GM12878 (cell line): ENCODE data around the gene XIRP1. TPM values are rescaled to one million over a fixed set of nuclear protein-coding genes. Genes with fewer than 3 reads are reported as not detected.

ENCODE experiments used
- ATAC-seq: fragments of 200-7000 bp; cut with Tn5 transposase; 3 replicates; pipeline ENCODE4 v1.9.1; 2020; ENCODE audit warnings: mild to moderate bottlenecking, moderate library complexity
- BruUV-seq: library from RNA; stranded (reverse); fragments of 400-500 nt; replicated peaks from 2 replicates; lab custom pipeline; 2021; lab: Mats Ljungman, UMichigan
- CTCF ChIA-PET: fragments of 300-600 bp; sonication (Branson Sonifier 250); formaldehyde crosslinking; extraction: SDS; loops from one replicate; lab custom pipeline; 2021; ENCODE audit warnings: inconsistent platforms; lab: Yijun Ruan, JAX
- POLR2A ChIA-PET: fragments of 350-600 bp; formaldehyde crosslinking; extraction: SDS; loops from one replicate; lab custom pipeline; 2021; ENCODE audit warnings: inconsistent platforms; lab: Charles Lee
- RAD21 ChIA-PET: fragments of 300-600 bp; sonication (Branson Sonifier 250); formaldehyde crosslinking; loops from one replicate; lab custom pipeline; 2023; ENCODE audit warnings: antibody characterized with exemption; ENCODE audit not compliant: unreplicated experiment; lab: Charles Lee
- SMC1A ChIA-PET: fragments of 300-600 bp; sonication (Branson Sonifier 250); formaldehyde crosslinking; loops from one replicate; lab custom pipeline; 2023; ENCODE audit not compliant: unreplicated experiment, uncharacterized antibody; lab: Charles Lee
- DNase-seq: peaks from one replicate; pipeline ENCODE4 v3.0.0-alpha.2; 2011; ENCODE audit warnings: low read depth, low spot score
- FAIRE-seq: peaks from 3 replicates; lab custom pipeline; 2011; peaks lifted over from hg19 to GRCh38; lab: Jason Lieb, UNC
- H2AFZ ChIP-seq: 2 replicates; pipeline ENCODE4 v1.6.0; 2011; ENCODE audit warnings: low read depth, low read length, control low read depth; ENCODE audit not compliant: control insufficient read depth
- H3K27ac ChIP-seq: 2 replicates; pipeline ENCODE4 v1.5.1; 2011; ENCODE audit warnings: control low read depth; ENCODE audit not compliant: control insufficient read depth, insufficient read depth
- H3K27me3 ChIP-seq, 2 experiments: replicated peaks in 1 of 2; 2 replicates each; pipeline versions ENCODE4 v1.6.0 to v1.6.1; 2011; ENCODE audit warnings: low read length in 1 of 2; ENCODE audit not compliant: control insufficient read depth in 2 of 2, insufficient read depth in 2 of 2
- H3K36me3 ChIP-seq, 2 experiments: 2 replicates each; pipeline ENCODE4 v1.5.1; 2011; ENCODE audit warnings: low read length in 1 of 2; ENCODE audit not compliant: control insufficient read depth in 2 of 2, insufficient read depth in 2 of 2
- H3K4me1 ChIP-seq: 2 replicates; pipeline ENCODE4 v1.6.1; 2011; ENCODE audit warnings: mild to moderate bottlenecking, low read length, moderate library complexity, mixed read lengths; ENCODE audit not compliant: control insufficient read depth, insufficient read depth
- H3K4me2 ChIP-seq: 2 replicates; pipeline ENCODE4 v1.6.0; 2011; ENCODE audit warnings: control low read depth; ENCODE audit not compliant: control insufficient read depth, insufficient read depth
- H3K4me3 ChIP-seq: fragments of 200-600 bp; sonication (generic); 2 replicates; pipeline ENCODE4 v1.5.1; 2016
- H3K79me2 ChIP-seq: 2 replicates; pipeline ENCODE4 v1.6.0; 2011; ENCODE audit warnings: low read length; ENCODE audit not compliant: control insufficient read depth, insufficient read depth
- H3K9ac ChIP-seq: 2 replicates; pipeline ENCODE4 v1.8.0; 2011; ENCODE audit warnings: low read length, control low read depth, mixed read lengths; ENCODE audit not compliant: control insufficient read depth, insufficient read depth
- H3K9me3 ChIP-seq: replicated peaks from 3 replicates; pipeline ENCODE4 v1.5.1; 2011; ENCODE audit warnings: mild to moderate bottlenecking, low read length; ENCODE audit not compliant: control insufficient read depth, insufficient read depth
- H4K20me1 ChIP-seq: 2 replicates; pipeline ENCODE4 v1.6.0; 2011; ENCODE audit not compliant: control insufficient read depth, insufficient read depth
- CBX5 ChIP-seq: sonication (generic); IDR thresholded peaks from 2 replicates; pipeline ENCODE4 v1.6.1; 2016; ENCODE audit warnings: low read depth, moderate library complexity, mild to moderate bottlenecking, inconsistent platforms
- CEBPZ ChIP-seq: fragments of 150-350 bp; IDR thresholded peaks from 2 replicates; pipeline ENCODE4 v1.6.1; 2016; ENCODE audit warnings: low read depth, low read length
- KDM1A ChIP-seq: fragments of 200-600 bp; sonication (generic); IDR thresholded peaks from 2 replicates; pipeline ENCODE4 v1.6.1; 2016; ENCODE audit warnings: borderline replicate concordance
- MEF2A ChIP-seq: IDR thresholded peaks from 2 replicates; pipeline ENCODE4 v1.6.1; 2011; ENCODE audit warnings: low read depth, mild to moderate bottlenecking, low read length, moderate library complexity; ENCODE audit not compliant: insufficient read depth
- NFXL1 ChIP-seq: fragments of 450-650 bp; IDR thresholded peaks from 2 replicates; pipeline ENCODE4 v1.6.1; 2017; ENCODE audit warnings: antibody characterized with exemption, mild to moderate bottlenecking, borderline replicate concordance
- NR2C1 ChIP-seq: fragments of 450-650 bp; IDR thresholded peaks from 2 replicates; pipeline ENCODE4 v1.6.1; 2017; ENCODE audit warnings: antibody characterized with exemption, mild to moderate bottlenecking, moderate library complexity
- POLR2AphosphoS2 ChIP-seq: IDR thresholded peaks from 2 replicates; pipeline ENCODE4 v1.6.1; 2011; ENCODE audit warnings: low read depth, mild to moderate bottlenecking, low read length, improper control_type of control experiment, moderate library complexity
- RAD51 ChIP-seq: fragments of 450-650 bp; IDR thresholded peaks from 2 replicates; pipeline ENCODE4 v1.6.1; 2016; ENCODE audit warnings: moderate library complexity, mild to moderate bottlenecking, inconsistent platforms
- REST ChIP-seq: IDR thresholded peaks from 2 replicates; pipeline ENCODE4 v1.6.1; 2012; ENCODE audit warnings: mild to moderate bottlenecking, low read depth, low read length
- WGBS: methylation state at CpG from one replicate; pipeline ENCODE4 v1.1.6; 2016; ENCODE audit warnings: low lambda C conversion rate; ENCODE audit not compliant: insufficient replicate concordance, insufficient coverage; ENCODE audit errors: missing lambda C conversion rate; 5-methylcytosine and 5-hydroxymethylcytosine counted together
- in situ Hi-C: fragments of 300-500 bp; cut with MboI; formaldehyde crosslinking; loops from 9 replicates; pipeline ENCODE4 v1.14.3; 2018; ENCODE audit warnings: mixed read lengths
- intact Hi-C: fragments of 100-400 bp; cut with micrococcal nuclease; formaldehyde crosslinking; loops from one replicate; pipeline ENCODE4 v1.14.2; 2022; ENCODE audit not compliant: unreplicated experiment
- polyA plus RNA-seq, 11 experiments: library from polyadenylated mRNA; depleted of rRNA in 4 of 11; unstranded in 6 of 11; stranded (reverse) in 5 of 11; fragments of >200 nt; fragmentation: Nextera tagmentation in 4 of 11; fragmentation: Illumina TruSeq in 1 of 11; extraction: Ambion mirVana in 4 of 11; extraction: Trizol in 1 of 11; gene quantifications; 1 replicate in 1 of 11; 2 replicates in 10 of 11; pipeline versions ENCODE4 v1.2.1 to v1.2.3, GENCODE V29; 2011 to 2016; ENCODE audit warnings: inconsistent platforms in 2 of 11, missing spikeins in 2 of 11, low read depth in 1 of 11
- total RNA-seq, 4 experiments: library from RNA; depleted of rRNA in 3 of 4; stranded (reverse); fragments of >200 nt in 3 of 4; fragmentation: Illumina TruSeq in 1 of 4; extraction: Trizol in 1 of 4; gene quantifications; 2 replicates each; pipeline versions ENCODE4 v1.2.1 to v1.2.3, GENCODE V29; 2013 to 2021

Gene XIRP1
- total and polyA plus RNA-seq, 10 of the 15 experiments (the other 5 are each of a cell fraction or from before 2014, with no cell fraction given): 0.03 to 0.38 (median 0.08) TPM; not detected in 1

GRCh38 chr3:39144095-39144747 is 48.2 kb downstream of the XIRP1 start (continued):
- no peak for TF ChIP-seq CBX5
- no peak for TF ChIP-seq REST
- TF ChIP-seq, all 136 proteins: peak for 0

- Histone ChIP-seq H3K27ac (no peak overlapping the region), H3K4me2 (no peak overlapping the region), H3K4me3 (no peak overlapping the region), H2AFZ (no peak overlapping the region), H3K9me3 (no peaks in the 10 kb centered on the region), H3K36me3 (peaks cover 17 to 30% of the 10 kb centered on the region in 2 experiments), H3K79me2 (peaks cover 38% of the 10 kb centered on the region), H3K9ac (no peak overlapping the region), H4K20me1 (no peaks in the 10 kb centered on the region; the same call in 1 of the 2 replicates), H3K27me3 (no peaks in the 10 kb centered on the region), H3K4me1 (peaks cover 21% of the 10 kb centered on the region)
- CTCF ChIA-PET: interaction anchor here (1.1 to 1.2 kb wide), 2 partner anchors 17 to 145 kb away, joined by 3 read pairs; no protein-coding TSS in a partner anchor
- WGBS: 79% methylated on average over 14 of the region's 14 CpGs
- in situ Hi-C loops: no loop called here
- DNase-seq: no peak
- TF ChIP-seq RAD51 (no peak), NFXL1 (no peak), MEF2A (no peak), KDM1A (no peak), POLR2AphosphoS2 (peak; percentile 56; the same call in 1 of the 2 replicates), CEBPZ (no peak), NR2C1 (no peak)
- POLR2A ChIA-PET: no interaction called here
- SMC1A ChIA-PET: interaction anchor here (0.9 to 1.0 kb wide), 2 partner anchors 10 to 145 kb away, joined by 3 read pairs; no protein-coding TSS in a partner anchor
- BruUV-seq: no TSS peak
- no peak for ATAC-seq
- intact Hi-C loops: no loop called here
- FAIRE-seq: no peak
- RAD21 ChIA-PET: no interaction called here
These were observed 49.1 kb downstream of the XIRP1 start for GRCh38 chr3:39143051-39143885.
